ENCODE results near the gene DEXI. TPM values are rescaled to one million over a fixed set of nuclear protein-coding genes. Genes with fewer than 3 reads are reported as not detected.

Gene DEXI
- total and polyA plus RNA-seq, 9 of the 15 experiments (the other 6 are each of a cell fraction or from before 2014, with no cell fraction given): 2.9 to 40.1 (median 22.0) TPM

DNA sequence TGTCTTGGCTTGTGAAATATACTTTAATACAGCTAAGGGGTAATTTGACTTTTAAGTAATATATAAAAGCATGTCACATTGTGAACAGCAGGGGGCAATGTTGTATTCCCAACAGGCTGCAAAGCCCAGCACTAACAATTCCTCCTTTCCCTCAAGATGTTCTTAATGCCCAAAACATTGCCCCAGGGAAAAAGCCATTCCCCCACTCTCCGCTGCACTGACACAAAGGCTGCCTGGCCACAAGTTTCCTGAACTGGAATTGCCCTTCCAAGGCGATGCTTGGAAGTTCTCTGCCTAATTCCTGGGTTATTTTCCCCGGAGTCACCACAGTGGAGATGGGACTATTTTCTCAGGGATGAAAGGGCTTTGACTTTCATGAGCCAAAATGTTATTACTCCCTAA lies 29.3 kb upstream of the DEXI start (continued):
- TF ChIP-seq, protein P1, sequence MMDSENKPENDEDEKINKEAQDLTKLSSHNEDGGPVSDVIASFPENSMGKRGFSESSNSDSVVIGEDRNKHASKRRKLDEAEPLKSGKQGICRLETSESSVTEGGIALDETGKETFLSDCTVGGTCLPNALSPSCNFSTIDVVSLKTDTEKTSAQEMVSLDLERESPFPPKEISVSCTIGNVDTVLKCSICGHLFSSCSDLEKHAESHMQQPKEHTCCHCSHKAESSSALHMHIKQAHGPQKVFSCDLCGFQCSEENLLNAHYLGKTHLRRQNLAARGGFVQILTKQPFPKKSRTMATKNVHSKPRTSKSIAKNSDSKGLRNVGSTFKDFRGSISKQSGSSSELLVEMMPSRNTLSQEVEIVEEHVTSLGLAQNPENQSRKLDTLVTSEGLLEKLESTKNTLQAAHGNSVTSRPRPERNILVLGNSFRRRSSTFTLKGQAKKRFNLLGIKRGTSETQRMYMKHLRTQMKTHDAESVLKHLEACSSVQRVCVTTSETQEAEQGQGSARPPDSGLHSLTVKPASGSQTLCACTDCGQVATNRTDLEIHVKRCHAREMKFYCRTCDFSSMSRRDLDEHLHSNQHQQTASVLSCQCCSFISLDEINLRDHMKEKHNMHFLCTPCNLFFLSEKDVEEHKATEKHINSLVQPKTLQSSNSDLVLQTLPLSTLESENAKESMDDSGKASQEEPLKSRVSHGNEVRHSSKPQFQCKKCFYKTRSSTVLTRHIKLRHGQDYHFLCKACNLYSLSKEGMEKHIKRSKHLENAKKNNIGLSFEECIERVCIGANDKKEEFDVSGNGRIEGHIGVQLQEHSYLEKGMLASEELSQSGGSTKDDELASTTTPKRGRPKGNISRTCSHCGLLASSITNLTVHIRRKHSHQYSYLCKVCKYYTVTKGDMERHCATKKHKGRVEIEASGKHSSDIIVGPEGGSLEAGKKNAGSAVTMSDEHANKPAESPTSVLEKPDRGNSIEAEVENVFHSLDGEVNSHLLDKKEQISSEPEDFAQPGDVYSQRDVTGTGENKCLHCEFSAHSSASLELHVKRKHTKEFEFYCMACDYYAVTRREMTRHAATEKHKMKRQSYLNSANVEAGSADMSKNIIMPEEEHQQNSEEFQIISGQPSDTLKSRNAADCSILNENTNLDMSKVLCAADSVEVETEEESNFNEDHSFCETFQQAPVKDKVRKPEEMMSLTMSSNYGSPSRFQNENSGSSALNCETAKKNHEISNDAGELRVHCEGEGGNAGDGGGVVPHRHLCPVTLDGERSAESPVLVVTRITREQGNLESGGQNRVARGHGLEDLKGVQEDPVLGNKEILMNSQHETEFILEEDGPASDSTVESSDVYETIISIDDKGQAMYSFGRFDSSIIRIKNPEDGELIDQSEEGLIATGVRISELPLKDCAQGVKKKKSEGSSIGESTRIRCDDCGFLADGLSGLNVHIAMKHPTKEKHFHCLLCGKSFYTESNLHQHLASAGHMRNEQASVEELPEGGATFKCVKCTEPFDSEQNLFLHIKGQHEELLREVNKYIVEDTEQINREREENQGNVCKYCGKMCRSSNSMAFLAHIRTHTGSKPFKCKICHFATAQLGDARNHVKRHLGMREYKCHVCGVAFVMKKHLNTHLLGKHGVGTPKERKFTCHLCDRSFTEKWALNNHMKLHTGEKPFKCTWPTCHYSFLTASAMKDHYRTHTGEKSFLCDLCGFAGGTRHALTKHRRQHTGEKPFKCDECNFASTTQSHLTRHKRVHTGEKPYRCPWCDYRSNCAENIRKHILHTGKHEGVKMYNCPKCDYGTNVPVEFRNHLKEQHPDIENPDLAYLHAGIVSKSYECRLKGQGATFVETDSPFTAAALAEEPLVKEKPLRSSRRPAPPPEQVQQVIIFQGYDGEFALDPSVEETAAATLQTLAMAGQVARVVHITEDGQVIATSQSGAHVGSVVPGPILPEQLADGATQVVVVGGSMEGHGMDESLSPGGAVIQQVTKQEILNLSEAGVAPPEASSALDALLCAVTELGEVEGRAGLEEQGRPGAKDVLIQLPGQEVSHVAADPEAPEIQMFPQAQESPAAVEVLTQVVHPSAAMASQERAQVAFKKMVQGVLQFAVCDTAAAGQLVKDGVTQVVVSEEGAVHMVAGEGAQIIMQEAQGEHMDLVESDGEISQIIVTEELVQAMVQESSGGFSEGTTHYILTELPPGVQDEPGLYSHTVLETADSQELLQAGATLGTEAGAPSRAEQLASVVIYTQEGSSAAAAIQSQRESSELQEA (IDR thresholded peaks at IDR 0.05; ENCODE audit: low read depth): no peak
- TF ChIP-seq, protein P2, sequence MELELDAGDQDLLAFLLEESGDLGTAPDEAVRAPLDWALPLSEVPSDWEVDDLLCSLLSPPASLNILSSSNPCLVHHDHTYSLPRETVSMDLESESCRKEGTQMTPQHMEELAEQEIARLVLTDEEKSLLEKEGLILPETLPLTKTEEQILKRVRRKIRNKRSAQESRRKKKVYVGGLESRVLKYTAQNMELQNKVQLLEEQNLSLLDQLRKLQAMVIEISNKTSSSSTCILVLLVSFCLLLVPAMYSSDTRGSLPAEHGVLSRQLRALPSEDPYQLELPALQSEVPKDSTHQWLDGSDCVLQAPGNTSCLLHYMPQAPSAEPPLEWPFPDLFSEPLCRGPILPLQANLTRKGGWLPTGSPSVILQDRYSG (tag; conservative IDR thresholded peaks at IDR 0.05; ENCODE audit: low read depth): no peak
- TF ChIP-seq ZNF354B (CRISPR knock-in tag; IDR thresholded peaks at IDR 0.05) (no peak), DEAF1 (CRISPR knock-in tag; IDR thresholded peaks at IDR 0.05) (peak; percentile 88), RBM14 (IDR thresholded peaks at IDR 0.05; ENCODE audit: borderline replicate concordance, insufficient read depth, low read depth, low read length) (no peak), RFX1 (IDR thresholded peaks at IDR 0.05) (no peak), XRCC5 (IDR thresholded peaks at IDR 0.05; ENCODE audit: low read depth, low read length) (no peak), TAF7 (tag; IDR thresholded peaks at IDR 0.05) (no peak), ARID3A (IDR thresholded peaks at IDR 0.05; ENCODE audit: borderline replicate concordance, low read depth, low read length) (no peak), CC2D1A (IDR thresholded peaks at IDR 0.05) (peak; percentile 73), MLLT1 (IDR thresholded peaks at IDR 0.05) (0 out of 4 replicates have a peak, but pooled peaks of 1 of the 2 experiments have one; percentile 45), ZNF75A (CRISPR knock-in tag; IDR thresholded peaks at IDR 0.05) (no peak), PCBP2 (IDR thresholded peaks at IDR 0.05; ENCODE audit: low read depth, low read length, poor library complexity, severe bottlenecking) (no peak)

Measured in K562 (cell line).